ENCODE measurements around the gene CYP51A1. TPM values are rescaled to one million over a fixed set of nuclear protein-coding genes. Genes with fewer than 3 reads are reported as not detected.
"Not testable (repeated sequence)": the region's sequence is repeated elsewhere in the genome, so short reads cannot be mapped to it uniquely, and the experiment has no call there.

CYP51A1 gene
- total RNA-seq, 1 experiment from 2014 or later = 89.0 TPM

DNA sequence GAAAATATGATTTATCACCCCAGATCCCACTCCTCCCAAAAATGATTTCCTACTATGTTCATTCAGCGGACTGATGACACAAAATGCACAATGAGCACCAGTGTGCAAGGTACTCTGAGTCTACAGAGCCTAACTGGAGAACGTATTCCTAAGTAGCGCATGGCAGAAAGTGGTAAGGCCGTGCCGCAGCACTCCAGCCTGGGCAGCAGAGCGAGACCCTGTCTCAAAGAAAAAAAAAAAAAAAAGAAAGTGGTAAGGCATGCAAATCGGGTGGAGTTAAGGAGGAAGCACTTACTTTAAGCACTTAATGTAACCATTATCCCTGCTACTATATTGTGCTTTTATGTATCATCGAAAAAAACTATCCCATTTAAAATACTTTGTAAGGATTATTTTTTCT is 25.5 kb downstream of the CYP51A1 start:
- no TSS peak for BruUV-seq (replicated peaks)
- H3K4me2 ChIP-seq = no peak overlapping the region
- no peaks in the 10 kb centered on the region for H4K20me1 ChIP-seq (ENCODE audit: insufficient read depth)
- ChIA-PET POLR2A (ENCODE audit: unreplicated experiment) (no interaction called here), CTCF (interaction anchor here (0.7 kb wide), 1 partner anchor 253 kb away, joined by 4 read pairs; no protein-coding TSS in a partner anchor)
- intact Hi-C loops (cut with micrococcal nuclease; ENCODE audit: unreplicated experiment) = no loop called here
- H3K79me2 ChIP-seq (ENCODE audit: low read depth) = no peaks in the 10 kb centered on the region
- no peaks in the 10 kb centered on the region for H3K9me3 ChIP-seq (ENCODE audit: insufficient read depth, low read depth)
- peaks cover 6% of the 10 kb centered on the region for H3K36me3 ChIP-seq (ENCODE audit: low read depth)
- peaks cover 4% of the 10 kb centered on the region; the same call in 1 of the 2 replicates for H3F3A ChIP-seq (ENCODE audit: insufficient read depth, low read depth)
- H3K4me3 ChIP-seq = no peak overlapping the region
- no peak for DNase-seq
- no peak overlapping the region for H3K27ac ChIP-seq
- H3K9me2 ChIP-seq (ENCODE audit: insufficient read depth) = no peaks in the 10 kb centered on the region
- TF ChIP-seq EZH2 (IDR thresholded peaks at IDR 0.05; ENCODE audit: low read depth) = no peak
- TF ChIP-seq, protein P1, sequence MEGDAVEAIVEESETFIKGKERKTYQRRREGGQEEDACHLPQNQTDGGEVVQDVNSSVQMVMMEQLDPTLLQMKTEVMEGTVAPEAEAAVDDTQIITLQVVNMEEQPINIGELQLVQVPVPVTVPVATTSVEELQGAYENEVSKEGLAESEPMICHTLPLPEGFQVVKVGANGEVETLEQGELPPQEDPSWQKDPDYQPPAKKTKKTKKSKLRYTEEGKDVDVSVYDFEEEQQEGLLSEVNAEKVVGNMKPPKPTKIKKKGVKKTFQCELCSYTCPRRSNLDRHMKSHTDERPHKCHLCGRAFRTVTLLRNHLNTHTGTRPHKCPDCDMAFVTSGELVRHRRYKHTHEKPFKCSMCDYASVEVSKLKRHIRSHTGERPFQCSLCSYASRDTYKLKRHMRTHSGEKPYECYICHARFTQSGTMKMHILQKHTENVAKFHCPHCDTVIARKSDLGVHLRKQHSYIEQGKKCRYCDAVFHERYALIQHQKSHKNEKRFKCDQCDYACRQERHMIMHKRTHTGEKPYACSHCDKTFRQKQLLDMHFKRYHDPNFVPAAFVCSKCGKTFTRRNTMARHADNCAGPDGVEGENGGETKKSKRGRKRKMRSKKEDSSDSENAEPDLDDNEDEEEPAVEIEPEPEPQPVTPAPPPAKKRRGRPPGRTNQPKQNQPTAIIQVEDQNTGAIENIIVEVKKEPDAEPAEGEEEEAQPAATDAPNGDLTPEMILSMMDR (conservative IDR thresholded peaks at IDR 0.05) = no peak
- no peaks in the 10 kb centered on the region for H3K27me3 ChIP-seq (ENCODE audit: insufficient read depth, low read depth)
- no peak overlapping the region for H2AFZ ChIP-seq
- H3K4me1 ChIP-seq (replicated peaks; ENCODE audit: insufficient read depth) = no peaks in the 10 kb centered on the region

GRCh38 chr7:92102862-92103261 is 31.4 kb downstream of the CYP51A1 start:
- H3K9me3 ChIP-seq (ENCODE audit: insufficient read depth, low read depth); H3F3A ChIP-seq (ENCODE audit: insufficient read depth, low read depth); H3K79me2 ChIP-seq (ENCODE audit: low read depth); CTCF ChIA-PET; H3K4me1 ChIP-seq (replicated peaks; ENCODE audit: insufficient read depth); H2AFZ ChIP-seq; H3K27ac ChIP-seq; BruUV-seq (replicated peaks); H3K27me3 ChIP-seq (ENCODE audit: insufficient read depth, low read depth); H3K36me3 ChIP-seq (ENCODE audit: low read depth); H3K4me3 ChIP-seq; H3K9me2 ChIP-seq (ENCODE audit: insufficient read depth); DNase-seq; H3K4me2 ChIP-seq; H4K20me1 ChIP-seq (ENCODE audit: insufficient read depth); POLR2A ChIA-PET (ENCODE audit: unreplicated experiment); intact Hi-C loops (cut with micrococcal nuclease; ENCODE audit: unreplicated experiment): not testable (repeated sequence)

GRCh38 chr7:92100534-92100933 is 33.7 kb downstream of the CYP51A1 start:
- ChIA-PET CTCF (no interaction called here), POLR2A (ENCODE audit: unreplicated experiment) (no interaction called here)

More at GRCh38 chr7:92100534-92100933, 33.7 kb downstream of the CYP51A1 start:
- no peaks in the 10 kb centered on the region for H3K27me3 ChIP-seq (ENCODE audit: insufficient read depth, low read depth)
- no peaks in the 10 kb centered on the region for H3K9me3 ChIP-seq (ENCODE audit: insufficient read depth, low read depth)
- H3K79me2 ChIP-seq (ENCODE audit: low read depth) = no peaks in the 10 kb centered on the region
- DNase-seq = no peak
- H3K36me3 ChIP-seq (ENCODE audit: low read depth) = peaks cover 11% of the 10 kb centered on the region; the same call in 1 of the 2 replicates
- H3K4me2 ChIP-seq = no peak overlapping the region
- BruUV-seq (replicated peaks) = no TSS peak
- H3F3A ChIP-seq (ENCODE audit: insufficient read depth, low read depth) = no peaks in the 10 kb centered on the region
- H3K9me2 ChIP-seq (ENCODE audit: insufficient read depth) = no peaks in the 10 kb centered on the region
- H3K4me1 ChIP-seq (replicated peaks; ENCODE audit: insufficient read depth) = no peaks in the 10 kb centered on the region
- intact Hi-C loops (cut with micrococcal nuclease; ENCODE audit: unreplicated experiment) = no loop called here
- H3K27ac ChIP-seq = no peak overlapping the region
- H3K4me3 ChIP-seq = no peak overlapping the region
- H4K20me1 ChIP-seq (ENCODE audit: insufficient read depth) = no peaks in the 10 kb centered on the region
- H2AFZ ChIP-seq = no peak overlapping the region
- TF ChIP-seq EZH2 (IDR thresholded peaks at IDR 0.05; ENCODE audit: low read depth) = no peak
- TF ChIP-seq, protein P1 (conservative IDR thresholded peaks at IDR 0.05) = no peak
